Neutrophil (primary cell): ENCODE results near the gene SORCS2.

Source experiments
- H3K27ac ChIP-seq: fragments of 200-600 bp; sonication (generic); 2 replicates; pipeline ENCODE4 v1.5.1; 2016; ENCODE audit warnings: mild to moderate bottlenecking, moderate library complexity
- H3K27me3 ChIP-seq: fragments of 200-600 bp; sonication (generic); 2 replicates; pipeline ENCODE4 v1.6.0; 2016; ENCODE audit warnings: mild to moderate bottlenecking
- H3K36me3 ChIP-seq: fragments of 200-600 bp; sonication (generic); 2 replicates; pipeline ENCODE4 v1.5.1; 2017
- H3K4me1 ChIP-seq, 2 experiments: fragments of 200-600 bp in 1 of 2; sonication (generic) in 1 of 2; 1 replicate in 1 of 2; 2 replicates in 1 of 2; pipeline versions ENCODE4 v1.5.1 to v1.6.1; 2013 to 2016; ENCODE audit warnings: low read depth in 1 of 2, low read length in 1 of 2, mild to moderate bottlenecking in 1 of 2, moderate library complexity in 1 of 2; ENCODE audit not compliant: control insufficient read depth in 1 of 2, insufficient read depth in 1 of 2
- H3K4me3 ChIP-seq, 2 experiments: fragments of 200-600 bp in 1 of 2; sonication (generic) in 1 of 2; 1 replicate in 1 of 2; 2 replicates in 1 of 2; pipeline ENCODE4 v1.5.1; 2013 to 2016; ENCODE audit warnings: low read depth in 1 of 2, low read length in 1 of 2, mild to moderate bottlenecking in 1 of 2, moderate library complexity in 1 of 2
- H3K9me3 ChIP-seq: fragments of 200-600 bp; sonication (generic); 2 replicates; pipeline ENCODE4 v1.5.1; 2016
- CTCF ChIP-seq: fragments of 200-600 bp; sonication (generic); IDR thresholded peaks from 2 replicates; pipeline ENCODE4 v1.5.1; 2016; ENCODE audit warnings: antibody characterized with exemption

SORCS2 gene

GRCh38 chr4:7590189-7590588 lies 397.9 kb downstream of the SORCS2 start:
- H3K36me3 ChIP-seq = no peaks in the 10 kb centered on the region
- no peak overlapping the region for H3K4me3 ChIP-seq
- no peak for TF ChIP-seq CTCF
- H3K27ac ChIP-seq = no peak overlapping the region
- peaks cover 28% of the 10 kb centered on the region for H3K27me3 ChIP-seq
- no peaks in the 10 kb centered on the region for H3K9me3 ChIP-seq
- H3K4me1 ChIP-seq = no peaks in the 10 kb centered on the region

- Histone ChIP-seq H3K36me3 (no peaks in the 10 kb centered on the region), H3K4me1 (no peaks in the 10 kb centered on the region), H3K27me3 (peaks cover 28% of the 10 kb centered on the region), H3K9me3 (no peaks in the 10 kb centered on the region), H3K27ac (no peak overlapping the region), H3K4me3 (no peak overlapping the region)
- TF ChIP-seq CTCF = no peak
Measured at GRCh38 chr4:7590899-7591298, 398.6 kb downstream of the SORCS2 start.

GRCh38 chr4:7591409-7592053 lies 399.2 kb downstream of the SORCS2 start:
- Histone ChIP-seq H3K4me1 (no peaks in the 10 kb centered on the region), H3K27me3 (peaks cover 28% of the 10 kb centered on the region), H3K9me3 (no peaks in the 10 kb centered on the region), H3K27ac (no peak overlapping the region), H3K4me3 (no peak overlapping the region), H3K36me3 (no peaks in the 10 kb centered on the region)
- no peak for TF ChIP-seq CTCF

- Histone ChIP-seq H3K36me3 (no peaks in the 10 kb centered on the region), H3K27me3 (peaks cover 11% of the 10 kb centered on the region), H3K27ac (no peak overlapping the region), H3K9me3 (no peaks in the 10 kb centered on the region), H3K4me1 (no peaks in the 10 kb centered on the region), H3K4me3 (no peak overlapping the region)
- TF ChIP-seq CTCF = no peak
Measured at GRCh38 chr4:7593646-7594412, 401.5 kb downstream of the SORCS2 start.

GRCh38 chr4:7595934-7596461 lies 403.7 kb downstream of the SORCS2 start:
- Histone ChIP-seq H3K4me1 (no peaks in the 10 kb centered on the region), H3K9me3 (no peaks in the 10 kb centered on the region), H3K36me3 (no peaks in the 10 kb centered on the region), H3K27me3 (peaks cover 8% of the 10 kb centered on the region), H3K27ac (no peak overlapping the region), H3K4me3 (no peak overlapping the region)
- no peak for TF ChIP-seq CTCF
